ENCODE data around the gene PDE4B.
"Not testable (repeated sequence)": the region's sequence is repeated elsewhere in the genome, so short reads cannot be mapped to it uniquely, and the experiment has no call there.

The PDE4B gene

GRCh38 chr1:66296370-66296769 is 503.7 kb downstream of the PDE4B start:
- no peak for DNase-seq

GRCh38 chr1:66296951-66297350 is 504.3 kb downstream of the PDE4B start:
- no peak for DNase-seq

- DNase-seq: no peak
Observed at GRCh38 chr1:66298464-66298863, 505.8 kb downstream of the PDE4B start.

- no peak for DNase-seq
Observed at GRCh38 chr1:66300280-66300971, 507.7 kb downstream of the PDE4B start.

GRCh38 chr1:66300972-66301451 is 508.3 kb downstream of the PDE4B start:
- DNase-seq: no peak

GRCh38 chr1:66302184-66302742 is 509.6 kb downstream of the PDE4B start:
- no peak for DNase-seq

- no peak for DNase-seq
Observed at GRCh38 chr1:66302815-66303214, 510.1 kb downstream of the PDE4B start.

GRCh38 chr1:66303646-66304045 is 511.0 kb downstream of the PDE4B start:
- no peak for DNase-seq

GRCh38 chr1:66304128-66304527 is 511.4 kb downstream of the PDE4B start:
- DNase-seq: no peak

- DNase-seq: no peak
Observed at GRCh38 chr1:66305927-66306326, 513.2 kb downstream of the PDE4B start.

GRCh38 chr1:66309006-66309741 is 516.5 kb downstream of the PDE4B start:
- DNase-seq: no peak

- DNase-seq: no peak
Observed at GRCh38 chr1:66311092-66311491, 518.4 kb downstream of the PDE4B start.

GRCh38 chr1:66311628-66312027 is 518.9 kb downstream of the PDE4B start:
- DNase-seq: no peak

- no peak for DNase-seq
Observed at GRCh38 chr1:66312271-66312990, 519.7 kb downstream of the PDE4B start.

GRCh38 chr1:66313429-66313828 is 520.7 kb downstream of the PDE4B start:
- DNase-seq: no peak

GRCh38 chr1:66315671-66316070 is 523.0 kb downstream of the PDE4B start:
- DNase-seq: no peak

- no peak for DNase-seq
Observed at GRCh38 chr1:66316464-66317247, 524.0 kb downstream of the PDE4B start.

GRCh38 chr1:66317248-66317515 is 524.5 kb downstream of the PDE4B start:
- no peak for DNase-seq

GRCh38 chr1:66320231-66320630 is 527.5 kb downstream of the PDE4B start:
- DNase-seq: no peak

GRCh38 chr1:66322462-66322861 is 529.8 kb downstream of the PDE4B start:
- DNase-seq: not testable (repeated sequence)

- DNase-seq: no peak
Observed at GRCh38 chr1:66323958-66324625, 531.4 kb downstream of the PDE4B start.

Data from NCI-H1694 (cell line).